Measurements from ENCODE around the gene ATM. TPM values are rescaled to one million over a fixed set of nuclear protein-coding genes. Genes with fewer than 3 reads are reported as not detected.
"Not testable (repeated sequence)": the region's sequence is repeated elsewhere in the genome, so short reads cannot be mapped to it uniquely, and the experiment has no call there.

Gene ATM
- total and polyA plus RNA-seq, 8 donors, result 69.1 to 99.9 (median 91.3) TPM

- H3K27ac ChIP-seq, result peak overlapping the region in 1 of 2 donors; percentile 28
- TF ChIP-seq CTCF (IDR thresholded peaks at IDR 0.05), result no peak
- intact Hi-C loops (cut with DNase I), result no loop called here
- H3K9me3 ChIP-seq, result no peaks in the 10 kb centered on the region
- no peaks in the 10 kb centered on the region for H3K4me1 ChIP-seq
- DNase-seq (no peak), ATAC-seq (no peak)
- no peak overlapping the region for H3K4me3 ChIP-seq
- no peaks in the 10 kb centered on the region for H3K27me3 ChIP-seq
- H3K36me3 ChIP-seq, result peaks cover 0 to 40% of the 10 kb centered on the region in 2 donors
Observed at GRCh38 chr11:108246308-108246707, 23.4 kb downstream of the ATM start.

GRCh38 chr11:108246885-108247284 is 24.0 kb downstream of the ATM start:
- no peak for TF ChIP-seq CTCF (IDR thresholded peaks at IDR 0.05)
- H3K9me3 ChIP-seq, result no peaks in the 10 kb centered on the region
- H3K27me3 ChIP-seq, result no peaks in the 10 kb centered on the region
- intact Hi-C loops (cut with DNase I), result no loop called here
- ATAC-seq (no peak), DNase-seq (no peak)
- H3K4me1 ChIP-seq, result no peaks in the 10 kb centered on the region
- H3K36me3 ChIP-seq, result peaks cover 0 to 46% of the 10 kb centered on the region in 2 donors
- no peak overlapping the region for H3K27ac ChIP-seq
- H3K4me3 ChIP-seq, result no peak overlapping the region

DNA sequence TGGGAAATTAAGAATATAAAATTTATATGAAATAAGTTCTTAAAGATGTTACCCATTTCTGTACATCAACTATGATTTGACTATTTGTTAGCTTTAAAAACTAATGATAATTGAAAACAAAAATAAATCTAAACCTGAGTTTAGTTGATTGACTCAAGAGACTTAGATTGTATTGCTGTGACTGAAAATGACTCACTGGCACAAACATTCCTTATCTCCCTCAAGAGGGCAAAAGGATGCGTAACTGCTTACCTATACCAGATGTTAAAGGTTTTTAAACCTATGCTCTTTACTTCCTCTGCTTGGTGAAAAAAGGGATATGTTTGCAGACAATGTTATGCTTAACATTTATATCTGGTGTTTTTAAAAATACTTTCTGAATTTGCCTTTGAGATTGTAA is 30.3 kb downstream of the ATM start:
- Histone ChIP-seq H3K4me3 (no peak overlapping the region), H3K9me3 (no peaks in the 10 kb centered on the region), H3K27me3 (no peaks in the 10 kb centered on the region), H3K36me3 (peaks cover 0 to 90% of the 10 kb centered on the region in 2 donors), H3K4me1 (no peaks in the 10 kb centered on the region), H3K27ac (no peak overlapping the region)
- ATAC-seq, result no peak
- no peak for DNase-seq
- intact Hi-C loops (cut with DNase I), result no loop called here
- no peak for TF ChIP-seq CTCF (IDR thresholded peaks at IDR 0.05)

- Histone ChIP-seq H3K27ac (no peak overlapping the region), H3K36me3 (peaks cover 0 to 70% of the 10 kb centered on the region in 2 donors), H3K9me3 (peaks cover 0 to 3% of the 10 kb centered on the region in 2 donors), H3K27me3 (no peaks in the 10 kb centered on the region), H3K4me1 (no peaks in the 10 kb centered on the region), H3K4me3 (no peak overlapping the region)
- ATAC-seq, result no peak
- no peak for DNase-seq
- TF ChIP-seq CTCF (IDR thresholded peaks at IDR 0.05), result no peak
- intact Hi-C loops (cut with DNase I), result no loop called here
Observed at GRCh38 chr11:108269583-108269982, 46.7 kb downstream of the ATM start.

GRCh38 chr11:108276985-108277616 is 54.2 kb downstream of the ATM start:
- H3K4me1 ChIP-seq; intact Hi-C loops (cut with DNase I); ATAC-seq; H3K4me3 ChIP-seq; H3K27me3 ChIP-seq; DNase-seq; H3K27ac ChIP-seq: not testable (repeated sequence)
- Histone ChIP-seq H3K9me3 (peaks cover 0 to 13% of the 10 kb centered on the region in 2 donors), H3K36me3 (peaks cover 0 to 73% of the 10 kb centered on the region in 2 donors)

DNA sequence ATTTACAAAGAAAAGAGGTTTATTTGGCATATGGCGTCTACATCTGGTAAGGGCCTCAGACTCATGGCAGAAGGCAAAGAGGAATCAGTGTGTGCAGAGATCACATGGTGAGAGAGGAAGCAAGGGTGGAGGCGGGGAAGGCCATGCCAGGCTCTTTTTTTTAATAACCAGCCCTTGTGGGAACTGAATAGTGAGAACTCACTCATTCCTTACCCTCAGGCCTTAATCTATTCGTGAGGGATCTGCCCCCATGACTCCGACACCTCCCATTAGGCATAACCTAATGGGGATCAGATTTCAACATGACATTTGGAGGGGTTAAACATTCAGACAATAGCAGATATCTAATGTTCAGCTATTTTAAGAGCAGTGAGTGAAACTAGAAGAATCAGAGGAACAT is 55.7 kb downstream of the ATM start:
- intact Hi-C loops (cut with DNase I), result no loop called here
- no peaks in the 10 kb centered on the region for H3K27me3 ChIP-seq
- H3K4me1 ChIP-seq, result no peaks in the 10 kb centered on the region
- no peak for TF ChIP-seq CTCF (IDR thresholded peaks at IDR 0.05)
- H3K36me3 ChIP-seq, result peaks cover 0 to 73% of the 10 kb centered on the region in 2 donors
- H3K4me3 ChIP-seq, result no peak overlapping the region
- peaks cover 0 to 13% of the 10 kb centered on the region in 2 donors for H3K9me3 ChIP-seq
- DNase-seq (no peak), ATAC-seq (no peak)
- no peak overlapping the region for H3K27ac ChIP-seq

Measured in left lung (tissue), 10 donors.